CD4-positive, alpha-beta T cell treated with Interferon gamma for 1 hour (primary cell): ENCODE results near the gene S100A10.

ENCODE experiments used
- DNase-seq: peaks from one replicate; pipeline ENCODE4 v3.0.0-alpha.2; 2020

The S100A10 gene, protein sequence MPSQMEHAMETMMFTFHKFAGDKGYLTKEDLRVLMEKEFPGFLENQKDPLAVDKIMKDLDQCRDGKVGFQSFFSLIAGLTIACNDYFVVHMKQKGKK

DNA sequence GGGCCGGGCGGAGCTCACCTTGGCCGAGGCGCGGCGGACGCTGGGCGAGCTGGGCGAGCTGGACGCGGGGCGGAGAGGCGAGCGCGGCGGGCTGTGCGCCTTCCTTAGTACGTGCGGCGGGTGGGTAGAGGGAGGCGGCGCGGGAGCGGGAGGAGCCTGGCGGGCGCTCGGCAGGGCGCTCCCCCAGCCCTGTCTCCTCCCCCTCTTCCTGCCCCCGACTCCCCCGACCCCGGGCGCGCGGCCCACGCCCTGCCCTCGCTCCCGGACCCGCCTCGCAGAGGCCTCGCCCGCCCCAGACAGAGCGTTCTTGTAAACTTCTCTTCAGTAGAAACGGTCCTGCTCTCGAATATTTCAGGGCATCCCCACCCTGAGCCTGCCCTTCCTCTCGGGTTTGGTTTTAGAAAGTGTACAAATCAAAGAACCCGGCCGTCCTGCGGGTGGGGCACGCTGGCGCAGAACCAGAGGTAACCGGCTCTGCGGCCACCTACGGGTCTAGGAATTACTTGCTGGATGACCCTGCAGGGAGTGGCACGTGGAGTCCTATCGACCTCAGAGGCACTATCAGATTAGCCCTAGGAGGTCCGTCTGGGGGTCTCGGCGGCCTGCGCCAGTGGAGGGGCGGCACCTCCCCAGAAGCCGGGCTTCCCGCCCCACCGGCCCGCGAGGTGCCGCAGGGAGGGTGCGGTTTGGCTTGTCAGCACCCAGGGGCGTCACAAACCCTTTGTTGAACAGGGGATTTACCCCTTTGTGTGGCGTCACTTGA, at the start of gene S100A10:
TSS of gene S100A10 (minus strand) at position 126 of the 763 bp plus-strand sequence. CDS start 7,629 bp downstream, outside the sequence.
- peak; percentile 81 for DNase-seq

DNA sequence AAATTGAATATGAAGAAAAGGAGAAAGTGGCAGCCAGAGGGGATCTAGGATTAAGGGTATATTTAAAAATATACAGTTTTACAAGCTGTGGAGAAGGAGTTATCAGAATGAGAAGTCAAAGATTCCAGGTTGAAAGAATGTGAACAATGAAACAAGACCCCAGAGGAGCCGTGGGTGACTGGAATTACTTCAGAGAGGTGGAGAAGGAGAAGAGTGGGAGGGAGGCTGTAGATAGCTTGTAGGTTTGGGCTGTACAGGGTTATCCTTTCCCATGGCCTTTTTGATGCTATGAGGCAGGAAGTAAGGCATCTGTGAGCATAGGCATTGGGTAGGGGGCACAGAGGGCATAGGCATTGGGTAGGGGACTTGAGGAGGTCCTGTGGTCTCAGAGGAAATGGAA, 48.4 kb upstream of the S100A10 start:
- DNase-seq: no peak

DNA sequence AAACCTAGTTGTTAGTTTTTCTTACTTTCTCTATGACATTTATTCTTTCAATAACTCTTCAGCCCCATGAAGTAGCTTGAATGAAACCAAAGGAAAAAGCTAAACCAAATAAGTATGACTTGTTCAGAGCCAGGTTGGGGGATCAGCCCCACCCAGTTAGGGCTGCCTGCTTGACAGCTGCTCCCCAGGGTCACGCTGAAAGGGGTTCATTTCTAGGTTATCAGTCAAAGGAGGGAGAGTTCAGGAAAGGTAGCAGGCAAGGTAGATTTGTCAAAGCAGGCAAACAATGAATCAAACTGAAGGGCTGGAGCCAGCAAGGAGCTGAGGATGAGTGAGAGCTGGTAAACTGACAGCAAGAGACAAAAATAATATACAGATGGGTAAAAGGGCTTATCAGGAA, 46.2 kb upstream of the S100A10 start:
- DNase-seq: no peak

DNA sequence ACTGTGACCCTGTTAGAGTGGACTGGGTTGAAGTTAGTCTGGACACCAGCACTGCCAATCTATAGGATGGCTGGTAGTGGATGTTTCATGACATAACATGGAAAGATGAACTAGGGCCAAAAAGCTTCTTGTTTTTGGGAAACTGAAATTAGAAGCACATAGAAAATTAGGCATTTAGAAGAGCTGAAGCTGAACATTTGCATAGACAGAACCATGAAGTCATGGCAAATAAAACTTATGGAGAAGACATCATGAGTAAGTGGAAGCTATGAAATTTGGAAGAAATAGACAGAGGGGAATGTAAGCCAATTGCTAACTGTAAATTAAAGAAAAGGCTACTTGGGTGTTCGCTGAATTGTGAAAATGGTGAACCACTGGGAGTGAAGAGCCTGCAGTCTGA, 45.8 kb upstream of the S100A10 start:
- DNase-seq: no peak

DNA sequence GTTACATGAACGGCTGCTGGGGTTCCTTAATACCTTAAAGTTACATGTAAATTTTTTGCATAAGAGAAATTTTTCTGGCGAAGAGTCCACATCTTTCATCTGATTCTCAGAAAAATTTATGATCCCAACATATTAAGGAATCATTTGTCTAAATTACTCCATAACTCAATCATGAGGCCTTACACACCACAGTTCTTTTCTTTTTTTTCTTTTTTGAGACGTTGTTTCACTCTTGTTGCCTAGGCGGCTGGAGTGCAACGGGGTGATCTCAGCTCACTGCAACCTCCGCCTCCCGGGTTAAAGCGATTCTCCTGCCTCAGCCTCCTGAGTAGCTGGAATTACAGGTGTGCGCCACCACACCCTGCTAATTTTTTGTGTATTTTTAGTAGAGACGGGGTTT, 45.2 kb upstream of the S100A10 start:
- DNase-seq: no peak

DNA sequence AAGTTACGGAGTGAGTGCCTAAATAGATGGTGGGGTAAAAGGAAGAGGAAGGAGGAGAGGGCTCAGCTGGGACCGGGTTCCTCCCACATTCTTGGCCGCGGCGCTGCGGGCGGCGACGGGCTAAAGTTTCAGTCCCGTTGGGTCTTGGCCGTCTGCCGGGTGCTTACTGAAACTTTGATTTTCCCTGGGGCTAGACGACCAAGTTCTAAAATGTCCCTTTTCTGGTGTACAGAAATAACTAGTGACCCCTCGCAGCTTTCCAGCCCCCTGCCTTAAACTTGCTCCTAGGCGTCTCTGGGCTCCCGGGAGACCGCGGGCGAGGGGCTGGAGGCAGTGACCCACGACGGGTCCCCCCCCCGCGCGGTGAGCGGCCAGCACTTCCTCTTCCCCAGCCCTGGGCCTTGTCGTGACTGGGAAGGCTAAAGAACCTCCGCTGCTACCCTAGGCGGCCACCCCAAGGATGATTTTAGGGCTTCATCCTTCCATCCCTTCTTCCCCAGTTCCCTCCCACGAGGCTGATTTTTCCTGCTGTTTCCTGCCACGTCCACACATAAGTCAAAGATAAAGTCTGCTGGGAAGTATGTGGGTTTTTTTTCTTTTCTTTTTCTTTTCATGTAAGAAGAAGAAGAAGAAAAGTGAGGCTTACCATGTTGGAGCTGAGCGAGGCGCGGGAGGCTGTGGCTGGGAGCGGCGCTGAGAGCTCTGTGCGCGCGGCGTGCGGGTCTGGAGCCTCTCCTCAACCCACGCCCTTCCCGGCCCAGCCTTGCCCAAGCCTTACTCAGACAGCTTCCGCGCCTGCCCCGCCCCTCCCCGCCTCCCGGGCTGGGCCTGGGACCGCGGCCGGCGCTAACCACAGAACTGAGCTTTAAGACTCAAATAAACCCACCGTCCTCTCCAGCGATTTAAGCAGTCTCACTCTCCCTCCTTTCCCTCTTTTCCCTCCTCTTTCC, 42.9 kb upstream of the S100A10 start, which contains the start of gene S100A11:
TSS of gene S100A11 (minus strand) at position 738 of the 950 bp plus-strand sequence. CDS start at position 649, 89 bp downstream.
- peak; percentile 76 for DNase-seq

DNA sequence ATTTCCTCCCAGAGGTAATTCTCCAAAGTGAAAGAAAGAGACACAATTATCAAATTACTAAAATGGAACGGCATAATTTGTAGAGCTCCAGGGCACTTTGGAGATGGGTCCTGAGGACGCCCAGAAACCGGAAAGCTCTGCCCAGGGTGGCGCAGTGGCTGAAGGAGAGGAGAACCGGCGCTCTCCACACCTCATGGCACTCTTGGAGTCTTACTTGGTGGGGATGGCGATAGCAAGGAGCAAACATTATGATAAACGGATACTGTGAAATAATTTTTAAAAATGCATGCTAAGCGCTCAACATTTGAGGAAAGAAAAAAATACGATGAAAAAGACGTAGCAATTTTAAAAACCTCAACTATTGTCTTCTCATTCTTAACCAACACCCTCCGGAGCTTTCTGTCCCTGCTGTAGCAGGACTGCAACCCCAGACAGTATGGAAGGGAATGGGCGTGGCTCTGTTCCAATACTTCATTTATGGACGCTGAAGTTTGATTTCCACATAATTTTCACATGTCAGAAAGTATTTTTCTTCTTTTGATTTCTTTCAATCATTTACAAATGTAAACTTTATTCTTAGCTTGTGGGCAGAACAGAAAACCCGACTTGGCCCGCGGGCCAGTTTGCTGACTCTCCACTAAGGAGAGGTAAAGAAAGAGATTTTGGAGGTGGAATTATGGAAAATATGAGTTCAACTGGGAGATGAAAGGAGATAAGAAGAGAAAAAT, 42.0 kb upstream of the S100A10 start:
- no peak for DNase-seq

DNA sequence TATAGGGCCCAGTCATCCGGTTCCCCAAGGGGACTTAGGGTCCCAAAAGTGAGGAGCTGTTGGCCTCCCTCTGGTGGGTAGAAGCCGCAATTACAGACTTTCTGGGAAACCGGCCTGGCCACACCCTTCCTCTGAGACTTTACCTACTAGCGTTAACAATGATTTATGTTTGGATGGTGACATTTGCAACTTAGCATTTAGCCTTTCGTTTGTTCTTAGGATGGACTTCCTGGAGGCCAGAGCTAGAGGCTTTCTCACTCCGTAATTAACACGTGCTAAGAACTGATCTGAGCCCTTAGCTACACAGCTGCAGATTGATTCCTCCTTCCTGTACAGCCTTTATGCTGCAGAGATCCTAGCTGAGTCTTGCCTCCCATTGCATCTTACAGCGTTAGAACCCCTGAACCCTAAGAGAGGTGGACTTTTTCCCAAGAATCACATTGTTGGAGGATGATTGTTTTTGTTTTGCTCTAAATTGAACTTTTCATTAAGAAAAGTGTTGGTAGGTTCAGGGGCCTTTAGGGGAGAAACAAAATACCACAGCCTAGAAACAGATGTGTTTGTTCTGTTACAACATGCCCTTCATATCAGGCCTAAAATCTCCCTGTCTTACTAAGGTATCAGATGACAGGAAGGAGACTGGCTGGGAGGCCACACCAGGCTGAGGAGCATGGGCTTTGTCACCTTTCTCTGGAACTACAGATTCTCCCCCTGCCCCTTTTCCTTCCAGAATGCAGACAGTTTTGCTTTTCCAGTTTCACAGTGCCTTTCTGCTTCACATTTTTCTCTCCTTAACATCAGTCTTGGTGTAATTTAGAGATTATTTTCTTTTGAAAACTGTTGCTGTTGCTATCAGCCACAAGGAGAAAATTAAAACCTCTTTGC, 41.2 kb upstream of the S100A10 start:
- peak; percentile 63 for DNase-seq

DNA sequence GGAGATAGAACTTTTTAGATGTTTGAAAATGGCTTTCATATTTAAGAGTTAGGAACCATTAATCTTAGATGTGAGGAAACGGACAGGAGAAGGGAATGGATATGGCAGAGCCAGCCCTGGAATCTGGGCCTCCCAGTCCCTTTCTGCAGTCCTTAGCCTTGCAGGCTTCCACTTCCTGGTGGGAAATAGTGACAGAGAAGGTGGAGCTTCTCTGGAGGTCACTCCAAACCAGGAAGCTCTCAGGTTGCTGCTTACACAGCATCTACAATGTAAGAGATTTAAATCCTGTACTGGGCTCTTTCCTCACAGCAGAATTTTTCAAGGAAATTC, 40.6 kb upstream of the S100A10 start:
- DNase-seq: no peak

DNA sequence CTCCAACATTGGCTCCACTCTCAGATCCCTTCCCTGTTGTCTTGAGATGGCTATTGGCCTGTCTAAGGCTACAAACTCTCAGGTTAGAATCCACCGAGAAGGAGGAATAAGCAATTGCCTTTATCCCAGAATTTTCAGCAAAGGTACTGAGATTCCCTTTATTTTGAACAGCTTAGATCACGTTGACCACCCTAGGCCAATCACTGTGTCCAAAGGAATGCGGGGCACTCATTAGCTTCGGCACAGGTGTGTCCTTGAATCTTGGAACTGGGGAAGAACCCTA, 36.2 kb upstream of the S100A10 start:
- no peak for DNase-seq

DNA sequence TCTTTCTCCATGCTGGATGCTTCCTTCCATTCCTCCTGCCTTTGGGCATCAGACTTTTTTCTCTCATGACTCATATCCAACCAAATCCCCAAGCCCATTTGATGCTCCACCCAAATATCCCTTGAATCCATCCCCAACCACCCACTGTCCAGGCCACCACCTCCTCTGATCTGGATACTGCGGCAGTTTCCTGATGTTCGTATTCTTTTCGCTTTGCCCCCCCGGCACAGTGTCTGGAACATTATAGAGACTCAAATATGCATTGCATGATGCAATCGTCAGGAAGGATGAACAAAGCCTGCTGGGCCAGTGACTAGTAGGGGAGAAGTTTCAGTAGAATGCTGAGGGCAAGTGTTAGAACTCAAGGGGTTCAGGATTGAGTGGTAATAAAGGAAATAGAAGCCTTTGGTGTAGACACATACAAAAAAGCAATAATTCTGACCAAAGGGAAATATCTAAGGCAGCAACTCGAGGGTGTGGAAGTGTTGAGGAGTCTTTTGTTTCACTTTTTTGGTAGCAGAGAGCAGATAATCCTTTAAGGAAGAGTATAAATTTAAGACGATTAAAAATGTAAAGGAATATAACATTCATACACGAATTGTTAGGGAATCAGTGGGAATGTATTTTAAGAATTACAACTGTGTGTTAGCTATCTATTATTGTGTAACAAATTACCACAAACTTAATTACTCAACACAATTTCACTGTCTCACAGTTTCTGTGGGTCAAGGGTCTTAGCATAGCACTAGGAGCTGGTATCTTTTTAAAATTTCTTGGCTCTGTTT, 35.7 kb upstream of the S100A10 start:
- no peak for DNase-seq

DNA sequence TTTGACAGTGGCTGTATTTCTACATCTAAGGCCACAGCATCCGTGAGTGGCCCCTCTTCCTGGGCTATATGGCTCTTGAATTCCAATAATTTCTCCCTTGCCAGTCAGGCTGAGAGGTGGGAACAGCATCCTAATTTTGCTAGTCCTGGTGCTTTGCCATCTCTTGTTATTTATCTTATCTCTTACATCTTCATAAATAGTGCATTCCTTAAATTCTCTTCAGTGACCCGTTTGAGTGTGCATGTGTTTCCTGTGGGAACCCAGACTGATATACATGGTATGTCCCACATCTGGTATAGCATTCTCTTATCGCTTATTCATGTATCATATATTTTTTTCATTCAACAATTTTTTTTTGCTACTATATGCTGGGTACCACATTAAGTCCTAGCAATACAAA, 33.2 kb upstream of the S100A10 start:
- no peak for DNase-seq

DNA sequence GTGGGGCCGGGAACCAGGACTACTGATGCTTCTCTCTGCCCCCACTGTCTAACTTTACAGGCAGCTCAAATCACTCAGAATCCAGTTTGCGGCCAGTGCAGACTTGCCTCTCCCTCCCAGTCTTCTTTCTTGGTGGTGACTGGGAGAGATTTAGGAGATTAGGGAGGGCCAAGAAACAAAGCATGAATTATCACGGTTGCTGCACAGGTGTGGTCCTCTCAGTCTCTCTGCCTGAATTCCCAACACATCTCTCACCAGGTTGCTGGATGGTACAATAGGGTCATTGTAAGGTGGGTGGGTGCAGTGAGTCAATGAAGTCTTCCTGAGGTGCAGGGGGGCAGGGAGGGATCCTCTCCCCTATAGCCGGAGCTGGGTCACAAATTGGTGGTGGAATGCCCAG, 30.6 kb upstream of the S100A10 start:
- no peak for DNase-seq

DNA sequence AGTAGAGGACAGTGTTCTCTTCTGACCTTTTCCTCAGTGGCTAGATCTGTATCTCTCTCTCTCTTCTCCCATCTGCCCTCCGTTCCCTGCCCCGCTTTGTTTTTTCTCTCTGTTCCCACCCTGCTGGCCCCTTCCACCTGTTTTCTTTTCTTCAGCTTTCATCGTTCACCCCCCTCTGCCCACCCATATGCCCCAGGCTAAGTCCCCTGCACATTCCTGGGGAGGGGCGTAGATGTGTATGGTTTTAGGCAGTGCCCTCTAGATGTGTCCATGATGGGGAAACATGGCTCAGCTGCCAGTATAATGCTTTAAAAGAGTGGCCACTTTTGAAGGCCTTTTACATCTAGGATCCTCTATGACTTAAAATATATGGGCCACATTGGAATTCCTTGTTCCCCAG, 29.6 kb upstream of the S100A10 start:
- no peak for DNase-seq

DNA sequence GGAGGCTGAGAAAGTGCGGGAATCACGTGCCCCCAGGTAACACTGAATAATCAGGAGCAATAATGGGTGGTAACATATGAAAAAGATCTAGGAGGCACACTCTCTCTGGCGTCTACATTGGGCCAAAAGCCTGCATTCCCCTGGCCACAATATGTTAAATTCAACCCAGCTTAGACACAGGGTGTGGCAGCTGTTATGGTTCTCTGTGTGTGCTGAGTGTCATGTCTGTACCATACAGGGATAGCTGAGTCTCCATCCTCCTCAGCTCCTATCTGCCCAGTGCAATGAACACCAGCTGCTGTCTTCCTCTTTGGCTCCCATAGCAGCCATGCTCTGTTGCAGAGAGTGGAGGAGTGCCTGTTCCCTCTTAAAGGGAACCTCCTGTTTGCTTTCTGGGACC, 28.8 kb upstream of the S100A10 start:
- DNase-seq: no peak

DNA sequence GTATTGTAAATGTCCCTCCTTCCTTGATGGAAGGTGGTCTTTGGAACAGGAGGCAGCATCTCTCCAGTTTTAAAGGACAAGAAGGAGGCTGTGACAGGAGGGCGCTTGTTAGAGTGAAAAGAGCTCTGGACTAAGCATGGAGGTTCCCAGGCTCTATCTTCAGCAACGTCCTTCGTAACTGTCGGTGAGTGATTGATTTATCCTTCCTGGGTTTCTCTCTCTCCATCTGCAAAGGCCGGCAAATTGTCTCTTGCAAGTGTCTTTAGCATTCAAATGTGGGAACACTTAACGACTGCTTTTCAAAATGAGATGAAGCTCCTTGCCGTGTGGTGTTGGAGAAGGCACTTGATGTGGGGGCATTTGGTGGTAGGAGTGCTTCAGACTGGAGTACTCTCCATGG, 27.9 kb upstream of the S100A10 start:
- no peak for DNase-seq

DNA sequence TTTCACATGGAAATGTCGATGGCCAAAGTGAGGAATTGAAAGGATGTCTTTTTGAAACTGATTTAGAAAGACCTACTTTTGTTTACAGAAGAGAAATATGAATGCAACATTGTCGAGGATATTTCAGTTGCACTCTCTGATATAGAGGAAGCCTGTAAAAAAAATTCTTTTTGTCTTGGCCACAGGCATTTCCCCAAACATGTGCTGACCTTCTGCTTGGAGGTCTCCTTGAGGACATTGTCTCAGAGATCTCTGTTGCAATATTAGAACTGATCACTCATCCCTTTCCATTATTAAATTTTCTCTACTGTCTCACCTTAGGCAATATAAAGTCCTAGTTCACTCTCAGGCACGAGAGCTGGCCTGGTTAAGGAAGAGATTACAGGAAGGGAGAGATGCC, 27.2 kb upstream of the S100A10 start:
- DNase-seq: no peak

DNA sequence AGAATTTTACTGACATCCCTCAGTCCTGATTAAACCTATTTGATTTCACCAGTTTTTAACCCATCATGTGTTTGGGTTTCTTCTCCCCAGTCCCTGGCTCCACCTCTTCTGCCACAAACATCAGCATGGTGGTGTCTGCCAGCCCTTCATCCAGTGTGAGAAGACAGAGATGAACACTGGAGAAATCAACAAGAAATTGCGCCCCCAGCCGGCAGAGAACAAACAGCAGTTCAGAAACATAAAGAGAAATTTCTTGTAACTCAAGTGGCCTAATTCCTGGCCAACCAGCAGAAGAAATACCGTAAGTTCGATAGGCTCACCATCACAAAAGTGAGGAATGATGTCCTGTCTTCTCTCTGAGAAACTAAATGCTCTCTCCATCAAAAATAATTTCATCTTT, 24.9 kb upstream of the S100A10 start:
- DNase-seq: no peak

DNA sequence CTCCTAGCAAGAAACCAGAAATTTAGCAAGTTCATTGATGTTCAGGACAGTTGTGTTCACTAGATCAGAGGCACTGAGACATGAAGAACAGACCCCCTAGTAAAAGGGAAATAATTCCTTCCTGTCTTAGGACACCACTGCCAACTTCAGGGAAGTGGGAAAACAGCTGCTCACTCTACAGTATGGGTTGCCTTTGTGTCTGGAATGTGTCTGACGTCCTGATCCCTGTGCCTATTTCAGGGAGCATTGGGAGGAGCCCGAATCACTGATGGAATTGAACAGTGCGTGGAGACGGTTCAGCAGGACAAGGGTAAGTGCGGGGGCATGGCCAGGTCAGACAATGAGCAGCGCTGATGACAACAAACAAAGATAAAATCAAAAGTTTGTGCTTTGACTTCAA, 22.1 kb upstream of the S100A10 start:
- no peak for DNase-seq

DNA sequence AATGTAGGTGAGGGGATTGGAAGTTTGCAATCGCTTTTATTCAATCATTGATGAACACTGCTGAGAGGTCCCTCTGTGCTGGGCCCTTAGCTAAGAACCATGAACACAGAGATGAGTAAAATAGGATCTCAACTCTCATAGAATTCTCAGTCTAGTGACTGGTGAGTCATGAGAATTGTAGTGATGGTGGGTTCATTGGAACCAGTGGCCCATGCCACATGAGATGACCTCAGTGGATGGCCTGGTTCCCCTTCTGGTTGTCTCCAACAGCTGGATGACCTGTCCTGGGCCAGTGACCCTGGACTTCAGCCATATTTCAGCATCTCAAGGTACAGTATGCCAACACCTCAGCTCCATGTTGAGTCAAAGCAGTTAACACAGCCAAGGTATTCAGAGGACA, 21.3 kb upstream of the S100A10 start:
- DNase-seq: no peak

DNA sequence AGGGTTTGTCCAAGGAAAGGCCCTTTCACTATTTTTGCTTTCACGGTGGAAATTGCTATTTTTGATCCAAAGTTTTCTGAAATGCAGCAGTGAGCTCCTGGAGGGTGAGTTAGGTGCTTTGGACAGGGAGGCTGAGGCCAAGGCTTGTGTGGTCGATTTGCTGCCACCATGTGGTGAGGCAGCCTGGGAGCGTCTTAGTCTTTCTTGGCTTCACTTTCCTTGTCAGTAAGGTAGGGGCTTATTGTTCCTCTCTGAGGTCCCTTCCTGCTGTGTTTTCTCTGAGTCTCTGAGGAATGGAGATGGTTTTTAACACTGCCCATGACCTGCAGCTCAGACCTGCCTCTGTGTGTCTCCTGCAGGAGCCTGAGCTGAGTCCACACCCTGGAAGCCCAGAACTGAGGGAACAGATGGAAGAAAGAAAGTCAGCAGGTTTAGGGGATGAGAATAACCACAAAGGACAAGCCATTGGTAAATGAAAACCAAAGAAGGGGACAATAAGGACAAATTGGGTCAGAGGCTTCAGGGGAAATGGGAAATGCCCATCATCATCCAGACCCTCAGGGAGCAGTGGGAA, 20.1 kb upstream of the S100A10 start:
- DNase-seq: peak; percentile 36
